ENCODE data around the gene RAVER1. TPM values are rescaled to one million over a fixed set of nuclear protein-coding genes. Genes with fewer than 3 reads are reported as not detected.
"Not testable (repeated sequence)": the region's sequence is repeated elsewhere in the genome, so short reads cannot be mapped to it uniquely, and the experiment has no call there.

Gene RAVER1
- total RNA-seq, 4 donors from 2014 or later: 23.7 to 42.2 (median 30.2) TPM

GRCh38 chr19:10338940-10339339 lies 5.6 kb upstream of the RAVER1 start:
- Histone ChIP-seq H3K4me3 (peak overlapping the region in 1 of 4 donors; percentile 36), H3K36me3 (no peaks in the 10 kb centered on the region), H3K9me3 (no peaks in the 10 kb centered on the region), H3K27ac (replicated peaks in 1 of 4) (no peak overlapping the region), H3K27me3 (no peaks in the 10 kb centered on the region), H3K4me1 (peaks cover 12 to 22% (median 15%) of the 10 kb centered on the region in 4 donors)
- no peak for DNase-seq (ENCODE audit: extremely low spot score)
- intact Hi-C loops (cut with DNase I): no loop called here
- 84% methylated on average over 6 of the region's 6 CpGs for WGBS
- no peak for TF ChIP-seq CTCF (IDR thresholded peaks at IDR 0.05)
- TF ChIP-seq POLR2A (IDR thresholded peaks at IDR 0.05; ENCODE audit: low read depth): no peak
- no peak for TF ChIP-seq POLR2AphosphoS5 (IDR thresholded peaks at IDR 0.05)
- TF ChIP-seq EP300 (IDR thresholded peaks at IDR 0.05): no peak

- intact Hi-C loops (cut with DNase I); H3K4me3 ChIP-seq; H3K9me3 ChIP-seq; H3K27me3 ChIP-seq; H3K27ac ChIP-seq (replicated peaks in 1 of 4); DNase-seq (ENCODE audit: extremely low spot score); H3K36me3 ChIP-seq: not testable (repeated sequence)
- peaks cover 27 to 38% (median 30%) of the 10 kb centered on the region in 4 donors for H3K4me1 ChIP-seq
- WGBS: 95% methylated on average over 9 of the region's 9 CpGs
Observed at GRCh38 chr19:10336725-10337124, 3.4 kb upstream of the RAVER1 start.

DNA sequence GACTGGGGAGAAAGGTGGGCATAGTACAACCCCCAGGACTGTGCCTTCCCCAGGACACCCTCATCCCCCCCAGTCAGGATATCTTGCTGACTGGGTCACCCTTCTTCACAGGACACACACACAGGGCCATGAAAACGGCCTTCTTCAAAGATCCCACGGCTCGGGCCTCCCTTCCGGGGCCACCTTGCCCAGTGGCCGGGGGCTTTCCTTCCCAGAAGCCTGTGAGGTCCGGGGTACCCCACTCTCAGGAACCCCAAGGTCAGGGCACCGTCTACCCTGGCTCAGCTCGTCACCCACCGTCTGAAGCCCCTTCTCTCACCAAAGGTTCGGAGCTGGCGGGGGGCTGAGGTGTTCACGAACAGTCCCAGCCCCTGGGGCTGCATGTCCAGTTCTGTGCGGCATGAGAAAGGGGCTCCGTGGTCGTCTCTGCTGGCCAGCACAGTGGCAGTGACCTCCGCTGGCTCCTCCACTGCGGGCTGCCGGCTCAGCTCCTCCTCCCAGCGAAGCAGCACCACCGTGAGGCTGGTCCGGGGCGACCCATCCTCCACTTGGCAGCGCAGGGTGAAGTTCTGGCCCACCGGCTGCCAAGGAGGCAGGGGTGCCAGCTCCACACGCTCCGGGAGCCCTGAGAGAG lies 2.1 kb upstream of the RAVER1 start:
- Histone ChIP-seq H3K36me3 (peaks cover under 1 to 4% (median 4%) of the 10 kb centered on the region in 4 donors), H3K4me1 (peaks cover 27 to 43% (median 36%) of the 10 kb centered on the region in 4 donors), H3K27me3 (no peaks in the 10 kb centered on the region), H3K4me3 (peak overlapping the region; percentile 85 to 95 (median 91)), H3K27ac (replicated peaks in 1 of 4) (peak overlapping the region; percentile 93 to 97 (median 95)), H3K9me3 (no peaks in the 10 kb centered on the region)
- TF ChIP-seq EP300 (IDR thresholded peaks at IDR 0.05) (no peak), POLR2A (IDR thresholded peaks at IDR 0.05; ENCODE audit: low read depth) (no peak), POLR2AphosphoS5 (IDR thresholded peaks at IDR 0.05) (no peak), CTCF (IDR thresholded peaks at IDR 0.05) (no peak)
- intact Hi-C loops (cut with DNase I): no loop called here
- WGBS: 72% methylated on average over 11 of the region's 26 CpGs
- DNase-seq (ENCODE audit: extremely low spot score): no peak

DNA sequence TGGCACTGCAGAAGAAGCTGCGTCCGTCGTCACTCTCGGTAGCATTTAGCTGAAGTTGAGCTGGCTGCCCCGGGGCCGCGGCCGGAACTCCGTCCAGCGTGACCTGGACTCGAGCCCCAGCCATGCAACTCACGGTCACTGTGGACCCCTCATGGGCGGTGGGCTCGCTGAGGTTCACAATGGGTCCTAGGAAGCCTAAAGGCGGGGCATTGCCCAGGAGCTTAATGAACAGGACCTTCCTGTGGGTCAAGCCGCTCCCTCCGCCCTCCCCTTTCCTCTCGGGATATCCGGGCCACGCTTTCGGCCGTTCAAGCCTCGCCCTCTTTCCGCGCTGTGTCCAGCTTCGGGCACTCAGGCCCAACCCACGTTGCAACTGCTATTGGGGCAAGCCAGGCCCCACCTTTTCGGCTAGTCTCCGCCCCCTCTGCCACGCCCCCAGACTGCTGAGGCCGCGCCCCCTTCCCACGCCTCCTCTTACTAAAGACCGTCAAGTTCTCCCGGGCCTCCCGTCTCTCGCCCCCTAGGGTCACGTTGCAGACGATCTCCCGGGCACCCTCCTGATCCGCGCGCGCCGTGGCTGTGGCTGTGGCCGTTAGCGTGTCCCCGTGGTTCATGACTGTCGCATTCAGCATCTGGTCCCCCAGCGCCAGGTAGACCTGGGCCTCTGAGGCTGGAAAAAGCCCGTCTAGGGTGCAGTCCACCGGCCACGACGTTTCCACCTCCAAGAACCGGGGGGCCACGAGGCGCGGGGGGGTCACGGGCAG lies 1.4 kb upstream of the RAVER1 start:
- no peaks in the 10 kb centered on the region for H3K27me3 ChIP-seq
- WGBS: 27% methylated on average over 25 of the region's 59 CpGs
- no peaks in the 10 kb centered on the region for H3K9me3 ChIP-seq
- H3K4me3 ChIP-seq: peak overlapping the region; percentile 85 to 95 (median 91)
- TF ChIP-seq CTCF (IDR thresholded peaks at IDR 0.05) (peak in 2 of 3 experiments; percentile 7 to 16), EP300 (IDR thresholded peaks at IDR 0.05) (no peak), POLR2AphosphoS5 (IDR thresholded peaks at IDR 0.05) (peak; percentile 85 to 89), POLR2A (IDR thresholded peaks at IDR 0.05; ENCODE audit: low read depth) (no peak)
- peak overlapping the region; percentile 93 to 97 (median 95) for H3K27ac ChIP-seq (replicated peaks in 1 of 4)
- intact Hi-C loops (cut with DNase I): no loop called here
- peak; percentile 98 for DNase-seq (ENCODE audit: extremely low spot score)
- H3K4me1 ChIP-seq: peaks cover 27 to 43% (median 37%) of the 10 kb centered on the region in 4 donors
- peaks cover 8 to 11% (median 11%) of the 10 kb centered on the region in 4 donors for H3K36me3 ChIP-seq
